ENCODE results near the gene LGALS12. TPM values are rescaled to one million over a fixed set of nuclear protein-coding genes. Genes with fewer than 3 reads are reported as not detected.

Gene LGALS12
- total RNA-seq, 2 donors from 2014 or later: 0.78 to 11.2 TPM

DNA sequence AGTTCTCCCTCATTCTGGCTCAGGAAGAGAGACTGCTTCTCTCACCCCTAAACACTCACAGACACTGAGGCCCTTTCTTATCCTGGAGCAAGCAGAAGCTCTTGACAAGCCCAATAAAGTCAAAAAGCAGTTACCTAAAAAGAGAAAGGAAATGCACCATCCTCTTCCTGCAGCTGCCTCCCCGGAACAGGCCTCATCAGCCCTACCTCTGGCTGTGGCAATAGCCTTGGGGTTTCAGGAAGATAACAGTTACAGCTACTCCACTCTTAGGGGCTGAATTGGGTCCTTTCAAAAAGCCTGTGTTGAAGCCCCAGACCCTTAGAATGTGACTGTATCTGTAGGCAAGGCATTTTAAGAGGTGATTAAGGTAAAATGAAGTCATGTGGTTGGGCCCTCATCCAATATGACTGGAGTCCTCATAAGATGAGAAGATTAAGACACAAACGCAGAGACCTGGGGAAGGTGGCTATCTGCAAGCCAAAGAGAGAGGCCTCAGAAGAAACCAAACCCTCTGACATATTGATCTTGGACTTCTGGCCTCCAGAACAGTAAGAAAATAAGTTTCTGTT, 3.5 kb upstream of the LGALS12 start:
- H3K27ac ChIP-seq: peak overlapping the region in 3 of 4 donors; percentile 22 to 56 (median 40)
- no peaks in the 10 kb centered on the region for H3K36me3 ChIP-seq (replicated peaks in 1 of 2; ENCODE audit: insufficient read depth in 1 of 2, low read depth in 2 of 2)
- ATAC-seq (no peak), DNase-seq (no peak)
- H3K9me3 ChIP-seq: no peaks in the 10 kb centered on the region
- WGBS, 2 donors: 12 to 26% methylated on average over 2 of the region's 2 CpGs
- intact Hi-C loops (cut with DNase I): loop anchor here (10.0 kb wide), 1 partner anchor 132 kb away; no protein-coding TSS in a partner anchor
- H3K27me3 ChIP-seq: no peaks in the 10 kb centered on the region
- TF ChIP-seq POLR2A (IDR thresholded peaks at IDR 0.05): no peak
- TF ChIP-seq, protein P1, sequence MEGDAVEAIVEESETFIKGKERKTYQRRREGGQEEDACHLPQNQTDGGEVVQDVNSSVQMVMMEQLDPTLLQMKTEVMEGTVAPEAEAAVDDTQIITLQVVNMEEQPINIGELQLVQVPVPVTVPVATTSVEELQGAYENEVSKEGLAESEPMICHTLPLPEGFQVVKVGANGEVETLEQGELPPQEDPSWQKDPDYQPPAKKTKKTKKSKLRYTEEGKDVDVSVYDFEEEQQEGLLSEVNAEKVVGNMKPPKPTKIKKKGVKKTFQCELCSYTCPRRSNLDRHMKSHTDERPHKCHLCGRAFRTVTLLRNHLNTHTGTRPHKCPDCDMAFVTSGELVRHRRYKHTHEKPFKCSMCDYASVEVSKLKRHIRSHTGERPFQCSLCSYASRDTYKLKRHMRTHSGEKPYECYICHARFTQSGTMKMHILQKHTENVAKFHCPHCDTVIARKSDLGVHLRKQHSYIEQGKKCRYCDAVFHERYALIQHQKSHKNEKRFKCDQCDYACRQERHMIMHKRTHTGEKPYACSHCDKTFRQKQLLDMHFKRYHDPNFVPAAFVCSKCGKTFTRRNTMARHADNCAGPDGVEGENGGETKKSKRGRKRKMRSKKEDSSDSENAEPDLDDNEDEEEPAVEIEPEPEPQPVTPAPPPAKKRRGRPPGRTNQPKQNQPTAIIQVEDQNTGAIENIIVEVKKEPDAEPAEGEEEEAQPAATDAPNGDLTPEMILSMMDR (IDR thresholded peaks at IDR 0.05): no peak
- no peak overlapping the region for H3K4me3 ChIP-seq
- peaks cover 50% of the 10 kb centered on the region for H3K4me1 ChIP-seq

DNA sequence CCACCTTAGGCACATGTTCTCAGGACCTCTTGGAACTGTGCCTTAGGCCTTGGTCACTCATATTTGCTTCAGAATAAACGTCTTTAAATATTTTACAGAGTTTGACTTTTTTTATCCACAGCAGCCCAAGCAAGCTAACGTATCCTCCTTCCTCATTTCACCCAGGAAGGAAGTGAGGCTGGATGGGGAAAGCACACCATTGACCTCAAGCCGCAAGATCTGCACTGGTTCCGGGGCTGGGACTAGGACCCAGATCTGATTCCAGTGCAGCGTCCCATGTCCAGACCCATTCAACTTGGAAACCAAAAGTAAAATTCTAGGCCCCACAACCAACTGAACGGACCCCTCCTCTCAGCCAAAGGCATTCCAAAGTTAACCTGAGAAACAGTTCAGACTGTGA, 2.4 kb upstream of the LGALS12 start:
- Histone ChIP-seq H3K4me3 (no peak overlapping the region), H3K36me3 (replicated peaks in 1 of 2; ENCODE audit: insufficient read depth in 1 of 2, low read depth in 2 of 2) (no peaks in the 10 kb centered on the region), H3K27ac (peak overlapping the region in 3 of 4 donors; percentile 9 to 56 (median 40)), H3K9me3 (no peaks in the 10 kb centered on the region), H3K27me3 (no peaks in the 10 kb centered on the region), H3K4me1 (peaks cover 50% of the 10 kb centered on the region)
- WGBS, 2 donors: 52 to 53% methylated on average over 6 of the region's 6 CpGs
- intact Hi-C loops (cut with DNase I): loop anchor here (10.0 kb wide), 1 partner anchor 131 kb away; no protein-coding TSS in a partner anchor
- no peak for TF ChIP-seq POLR2A (IDR thresholded peaks at IDR 0.05)
- TF ChIP-seq, protein P1 (IDR thresholded peaks at IDR 0.05): no peak
- ATAC-seq: no peak
- DNase-seq: peak in 3 of 4 donors; percentile 29 to 46 (median 32)

DNA sequence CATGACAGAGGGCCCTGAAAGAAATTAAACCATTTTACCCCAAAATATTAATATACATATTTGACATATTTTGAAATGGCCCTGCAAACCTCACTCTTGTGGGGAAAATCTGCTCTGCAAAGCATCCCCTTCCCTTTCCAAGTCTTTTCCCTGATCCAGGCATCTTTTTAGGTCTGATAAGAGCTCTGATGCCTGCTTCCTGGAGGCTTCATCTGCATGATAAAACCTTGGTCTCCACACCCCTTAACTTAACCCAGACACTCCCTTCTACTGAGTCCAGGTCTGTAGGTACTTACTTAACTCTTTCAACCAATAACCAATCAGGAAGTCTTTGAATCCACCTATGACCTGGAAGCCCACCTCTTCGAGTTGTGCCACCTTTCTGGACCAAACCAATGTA, 1.8 kb upstream of the LGALS12 start:
- 85 to 87% methylated on average over 1 of the region's 1 CpG for WGBS, 2 donors
- intact Hi-C loops (cut with DNase I): loop anchor here (10.0 kb wide), 1 partner anchor 131 kb away; no protein-coding TSS in a partner anchor

DNA sequence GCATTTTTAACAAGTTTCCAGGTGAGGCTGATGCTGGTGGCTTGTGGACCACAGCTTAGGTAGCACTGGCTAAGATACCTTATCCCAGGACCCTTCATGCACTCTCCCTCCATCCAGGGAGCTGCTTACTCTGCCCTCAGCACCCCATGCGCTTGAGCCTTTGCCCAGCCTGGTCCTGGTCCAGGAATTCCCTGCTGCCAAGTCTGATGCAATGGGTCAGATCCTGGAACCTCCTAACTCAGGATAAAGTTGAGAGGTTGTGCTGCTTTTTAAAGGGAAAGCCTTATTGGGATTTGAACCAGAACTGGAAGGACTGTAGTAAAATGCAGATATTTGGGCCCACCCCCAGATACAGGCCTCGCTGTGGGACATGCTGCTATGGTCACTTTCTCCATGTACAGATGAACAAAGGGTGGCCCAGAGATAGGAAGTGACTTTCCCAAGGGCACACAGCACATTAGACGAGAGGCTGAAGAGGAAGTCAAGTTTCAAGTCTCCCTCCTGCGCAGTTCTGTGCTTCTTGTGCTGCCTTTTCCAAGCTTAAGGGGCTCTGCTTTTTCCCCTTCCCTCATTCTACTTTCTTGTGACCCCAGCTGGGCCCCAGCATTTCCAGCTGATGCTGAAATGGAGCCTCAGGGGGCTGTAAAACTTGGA, 824 bp upstream of the LGALS12 start:
- H3K27ac ChIP-seq: no peak overlapping the region
- WGBS, 2 donors: 37 to 38% methylated on average over 3 to 4 of the region's 4 CpGs
- TF ChIP-seq, protein P1 (IDR thresholded peaks at IDR 0.05): no peak
- no peak for TF ChIP-seq POLR2A (IDR thresholded peaks at IDR 0.05)
- ATAC-seq: peak; percentile 80
- peaks cover 50% of the 10 kb centered on the region for H3K4me1 ChIP-seq
- H3K4me3 ChIP-seq: no peak overlapping the region
- no peaks in the 10 kb centered on the region for H3K27me3 ChIP-seq
- H3K9me3 ChIP-seq: no peaks in the 10 kb centered on the region
- peak; percentile 83 to 89 (median 86) for DNase-seq
- H3K36me3 ChIP-seq (replicated peaks in 1 of 2; ENCODE audit: insufficient read depth in 1 of 2, low read depth in 2 of 2): no peaks in the 10 kb centered on the region
- intact Hi-C loops (cut with DNase I): loop anchor here (10.0 kb wide), 1 partner anchor 130 kb away; no protein-coding TSS in a partner anchor

More for the DNA sequence above, 1.8 kb upstream of the LGALS12 start:
- TF ChIP-seq, protein P1 (IDR thresholded peaks at IDR 0.05): no peak
- TF ChIP-seq POLR2A (IDR thresholded peaks at IDR 0.05): no peak
- DNase-seq (no peak), ATAC-seq (no peak)
- Histone ChIP-seq H3K36me3 (replicated peaks in 1 of 2; ENCODE audit: insufficient read depth in 1 of 2, low read depth in 2 of 2) (no peaks in the 10 kb centered on the region), H3K27me3 (no peaks in the 10 kb centered on the region), H3K4me3 (no peak overlapping the region), H3K27ac (no peak overlapping the region), H3K4me1 (peaks cover 50% of the 10 kb centered on the region), H3K9me3 (no peaks in the 10 kb centered on the region)
